Stimulated activated CD8-positive, alpha-beta memory T cell treated with anti-CD3 and anti-CD28 coated beads, Interleukin-15, amount 100 ng/mL, for 1 hour (primary cell): ENCODE data around the gene SPEF2.

Experiments
- DNase-seq: peaks from one replicate; pipeline ENCODE4 v3.0.0-alpha.2; 2020; ENCODE audit warnings: low read depth

SPEF2 gene

DNA sequence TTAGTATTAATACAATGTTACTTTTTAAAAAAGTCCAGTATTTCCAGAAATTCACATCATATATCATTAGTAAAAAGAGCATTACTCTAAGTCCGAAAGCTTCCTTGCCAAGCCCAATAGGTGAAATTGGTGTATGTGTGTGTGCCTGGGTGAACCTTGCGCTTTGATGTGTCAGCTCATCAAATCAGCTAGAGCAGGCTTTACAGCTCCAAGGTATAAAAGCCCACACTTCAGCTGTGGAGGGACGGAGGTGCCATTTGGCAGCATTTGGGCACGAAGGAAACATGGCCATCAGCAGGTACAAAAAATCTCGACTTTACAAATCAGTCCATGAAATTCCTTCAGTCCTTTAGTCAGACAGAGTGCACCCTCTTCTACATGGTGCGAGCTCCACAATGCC, 162.6 kb downstream of the SPEF2 start:
- DNase-seq = no peak

DNA sequence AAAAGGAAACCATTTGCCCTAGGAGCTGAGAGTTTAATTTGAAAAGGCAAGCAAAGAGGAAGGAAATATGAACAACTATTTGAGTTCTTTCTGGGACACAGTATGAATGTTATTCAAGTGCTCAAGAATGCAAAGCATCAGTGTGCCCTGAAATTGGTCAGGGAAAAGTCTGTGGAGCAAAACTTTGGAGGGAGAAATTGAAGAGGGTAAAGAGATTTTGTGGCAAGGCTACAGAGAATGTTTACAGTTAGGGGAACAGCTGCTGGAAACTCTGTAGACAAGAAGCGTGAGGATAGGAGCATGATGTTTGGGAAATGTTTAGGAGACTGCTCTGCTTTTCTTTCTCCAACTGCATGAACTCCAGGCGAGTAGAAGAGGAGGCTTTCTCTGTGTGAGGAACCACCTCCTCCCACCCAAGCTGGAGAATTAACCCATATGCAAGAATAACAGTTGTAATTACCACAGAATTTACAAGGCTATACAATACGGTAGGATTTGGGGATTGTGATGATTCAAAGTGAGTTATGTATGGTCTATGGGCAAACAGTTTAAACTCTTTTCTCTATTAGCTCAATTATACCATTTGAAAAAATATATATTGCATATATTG, 163.6 kb downstream of the SPEF2 start:
- DNase-seq = no peak

- DNase-seq = no peak
Measured at GRCh38 chr5:35783551-35783950, 165.9 kb downstream of the SPEF2 start.

- no peak for DNase-seq
Measured at GRCh38 chr5:35785601-35786085, 168.0 kb downstream of the SPEF2 start.

GRCh38 chr5:35788724-35789123, 171.1 kb downstream of the SPEF2 start:
- no peak for DNase-seq

DNA sequence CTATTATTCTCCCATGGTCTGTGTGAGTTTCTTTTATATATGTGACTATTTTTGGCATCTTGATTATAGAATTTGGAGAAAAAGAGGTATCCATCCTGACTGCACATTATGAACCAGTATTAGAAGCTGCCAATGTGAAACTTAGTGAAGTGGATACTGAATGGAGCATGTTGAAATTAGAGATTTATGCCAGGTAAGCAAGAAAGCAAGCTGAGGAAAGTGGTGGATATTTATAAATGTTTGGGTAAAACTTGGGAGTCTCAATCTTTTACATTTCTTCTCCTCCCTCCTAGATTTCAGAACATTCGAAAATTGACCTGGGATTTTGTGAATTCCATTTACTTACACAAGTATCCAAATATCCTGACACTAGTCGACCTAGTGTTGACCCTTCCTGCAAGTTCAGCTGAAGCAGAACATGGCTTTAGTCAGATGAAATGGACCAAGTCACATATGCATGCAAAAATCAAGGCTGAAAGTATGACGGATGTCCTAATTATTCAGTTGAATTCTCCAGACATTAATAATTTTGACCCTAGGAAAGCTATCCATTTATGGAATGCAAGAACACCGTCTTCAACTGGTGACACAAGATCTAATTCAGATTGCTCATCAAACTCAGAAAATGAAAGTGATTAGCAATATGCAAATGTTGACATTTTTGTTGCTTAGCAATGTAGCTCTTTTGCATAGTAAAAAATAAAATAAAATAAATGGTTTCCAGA, 172.2 kb downstream of the SPEF2 start:
- DNase-seq = no peak

- DNase-seq = no peak
Measured at GRCh38 chr5:35790457-35790822, 172.8 kb downstream of the SPEF2 start.

DNA sequence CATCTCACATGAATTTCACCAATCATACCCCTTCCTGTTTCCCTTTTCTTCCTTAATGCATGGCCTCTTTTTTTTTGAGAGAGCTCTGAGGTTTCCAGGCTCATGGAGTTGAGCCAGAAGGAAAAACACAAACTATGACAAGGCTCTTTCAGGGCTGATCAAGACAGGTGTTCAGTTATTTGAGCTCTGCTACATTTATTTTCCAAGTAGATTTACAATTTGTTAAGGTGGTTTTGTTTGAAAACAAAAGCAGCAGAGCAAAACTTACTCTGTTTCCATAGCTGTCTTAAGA, 176.6 kb downstream of the SPEF2 start:
- DNase-seq = no peak

DNA sequence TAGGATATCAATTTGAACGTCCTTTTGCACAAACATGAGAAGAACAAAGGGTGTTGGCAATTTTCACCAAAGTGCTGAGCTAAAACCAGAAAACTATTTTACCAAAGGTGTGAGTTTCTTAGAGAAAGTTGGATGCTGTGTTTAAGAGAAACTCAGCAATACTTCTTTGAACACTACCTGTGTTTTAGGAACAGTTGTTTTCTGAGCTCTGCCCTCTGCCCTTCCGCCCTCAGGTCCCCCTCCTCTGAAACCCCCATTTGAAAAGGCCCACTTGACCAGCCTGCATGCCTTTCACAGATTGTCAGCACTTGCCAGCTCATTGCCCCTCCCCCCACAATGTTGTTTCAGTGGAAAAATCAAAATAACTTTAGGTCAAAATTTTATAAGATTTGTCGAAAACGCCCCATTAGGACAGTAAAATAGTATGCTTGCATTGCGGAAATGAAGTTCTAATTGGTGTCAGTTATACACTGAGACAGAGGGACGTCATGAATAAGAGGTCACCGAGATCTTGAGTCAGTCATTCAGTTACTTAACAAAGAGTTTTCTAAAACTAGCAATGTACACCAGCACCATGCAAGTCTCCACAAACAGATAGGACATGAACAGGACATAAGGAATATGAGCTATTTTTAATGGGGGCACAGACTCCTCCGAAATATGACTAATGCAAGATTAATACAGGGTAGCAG, 177.2 kb downstream of the SPEF2 start:
- no peak for DNase-seq

GRCh38 chr5:35799181-35799580, 181.5 kb downstream of the SPEF2 start:
- DNase-seq = no peak

- no peak for DNase-seq
Measured at GRCh38 chr5:35799753-35800152, 182.1 kb downstream of the SPEF2 start.

- DNase-seq = no peak
Measured at GRCh38 chr5:35803191-35803651, 185.6 kb downstream of the SPEF2 start.

DNA sequence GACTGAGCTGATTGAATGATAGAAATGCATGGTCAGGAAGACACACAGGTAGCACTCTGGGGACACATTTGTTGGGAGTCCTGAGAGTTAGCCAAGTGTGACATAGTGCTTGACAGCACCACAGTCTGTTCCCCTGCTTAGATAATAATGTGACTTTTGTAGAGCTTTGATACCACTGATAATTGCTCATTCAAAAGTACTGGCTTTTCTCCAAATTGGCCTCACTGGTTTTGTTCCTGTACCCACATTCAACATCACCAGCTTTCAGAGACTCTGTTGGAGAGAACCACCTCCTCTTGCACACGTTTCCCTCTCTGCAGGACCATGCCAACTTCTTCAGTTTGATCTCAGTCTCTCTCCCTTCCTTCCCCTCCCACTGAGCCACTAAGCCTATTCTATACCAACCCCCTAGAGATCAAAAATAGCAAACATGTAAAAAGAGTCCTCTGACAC, 186.6 kb downstream of the SPEF2 start:
- DNase-seq = no peak

DNA sequence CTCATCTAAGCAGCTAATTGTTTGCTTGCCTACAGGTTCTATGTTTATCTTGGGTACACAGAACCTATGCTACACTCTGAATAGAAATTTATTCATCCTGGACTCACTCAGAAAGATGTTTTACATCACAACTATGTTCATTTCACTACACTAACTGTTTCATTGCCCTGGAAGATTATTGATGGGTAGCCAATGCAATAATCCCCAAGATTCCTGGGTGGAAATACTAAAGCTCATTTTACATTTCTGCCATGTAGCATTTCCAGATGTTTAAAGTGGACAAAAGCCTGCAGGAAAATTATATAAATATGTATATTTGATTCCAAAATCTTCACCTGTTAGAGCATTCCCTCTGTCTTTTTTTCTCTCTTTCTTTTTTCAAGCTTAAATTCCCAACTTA, 187.2 kb downstream of the SPEF2 start:
- DNase-seq = no peak

DNA sequence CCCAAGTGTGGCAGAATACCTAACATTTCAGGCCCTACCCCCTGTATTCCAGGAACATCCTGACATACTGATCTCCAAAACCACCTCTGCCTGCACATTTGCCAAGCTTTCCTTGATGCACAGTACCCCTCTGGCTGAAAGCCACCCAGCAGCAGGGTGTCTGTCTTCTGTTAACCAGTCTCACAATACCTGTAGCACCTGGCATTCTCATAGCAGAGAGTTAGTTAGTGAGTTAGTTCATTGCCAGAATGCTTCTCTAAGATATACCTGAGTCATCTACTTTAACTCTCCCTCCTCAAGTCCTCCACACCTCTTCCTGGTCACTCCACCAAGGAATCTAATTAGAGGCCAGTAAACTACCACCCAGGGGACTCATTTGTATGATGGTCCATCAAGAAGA, 192.9 kb downstream of the SPEF2 start:
- no peak for DNase-seq

DNA sequence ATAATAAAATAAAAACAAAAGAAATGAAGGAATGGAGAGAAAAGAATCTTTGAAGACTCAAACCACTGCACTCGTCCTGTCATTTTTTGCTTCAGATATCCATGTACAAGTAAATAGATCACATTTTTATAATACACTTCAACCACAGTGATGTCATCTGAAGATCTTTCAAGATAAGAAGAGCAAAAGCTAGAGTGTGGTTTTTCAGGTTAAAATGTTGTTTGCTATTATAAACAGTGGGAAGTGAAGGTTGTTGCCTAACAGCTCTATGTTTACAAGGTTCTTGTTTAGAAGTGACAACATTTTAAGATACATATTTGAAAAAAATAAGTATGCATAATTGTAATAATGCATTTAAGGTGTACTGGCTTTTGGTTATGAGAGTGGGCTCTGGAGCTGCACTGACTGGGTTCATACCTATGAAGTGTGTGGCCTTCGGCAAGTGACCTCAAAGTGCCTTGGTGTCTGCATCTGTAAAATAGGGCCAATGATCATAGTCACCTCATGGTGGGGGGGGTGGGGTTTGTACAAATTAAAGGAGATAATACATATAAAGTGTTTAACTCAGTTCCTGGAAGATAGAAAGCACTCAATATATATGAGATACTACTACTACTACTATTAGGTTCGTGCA, 193.6 kb downstream of the SPEF2 start:
- no peak for DNase-seq

- DNase-seq = no peak
Measured at GRCh38 chr5:35813521-35813920, 195.9 kb downstream of the SPEF2 start.

DNA sequence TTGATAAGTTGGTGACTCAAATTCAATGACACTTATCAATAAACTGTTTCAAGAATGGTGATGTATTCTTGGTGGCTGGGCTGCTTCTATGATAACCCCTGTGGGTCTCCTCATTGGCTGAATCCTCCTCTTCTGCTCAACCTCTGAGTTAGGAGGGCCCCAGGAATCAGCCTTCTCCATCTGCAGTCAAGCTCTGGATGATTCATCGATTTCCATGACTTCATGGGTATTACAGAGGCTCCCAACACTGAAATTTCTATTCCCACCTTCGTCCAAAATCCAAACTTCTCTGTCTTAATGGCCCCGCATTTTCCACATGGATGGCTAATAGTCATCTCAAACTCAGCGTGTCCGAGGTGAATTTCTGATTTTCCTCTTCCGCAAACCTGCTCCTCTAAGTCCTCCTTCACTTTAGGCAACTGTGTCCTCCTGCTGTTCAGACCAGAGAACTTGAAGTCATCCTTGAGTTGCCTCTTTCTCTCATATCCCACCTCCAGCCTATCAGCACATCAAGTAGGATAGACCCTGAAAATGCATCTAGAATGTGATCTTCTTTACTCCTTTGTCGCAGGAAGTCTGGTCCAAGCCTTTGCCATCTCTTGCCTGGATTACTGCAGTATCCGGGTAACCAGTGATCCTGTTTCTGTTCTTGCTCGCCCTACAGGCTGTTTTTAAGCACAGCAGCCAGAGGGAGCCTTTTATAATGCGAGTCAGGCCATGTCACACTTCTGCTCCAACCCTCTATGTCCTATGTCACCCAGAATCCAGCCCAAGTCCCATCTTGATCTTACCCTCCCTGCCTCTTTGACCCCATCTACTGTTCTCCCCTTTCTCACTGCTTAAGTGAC, 197.7 kb downstream of the SPEF2 start:
- DNase-seq = no peak

DNA sequence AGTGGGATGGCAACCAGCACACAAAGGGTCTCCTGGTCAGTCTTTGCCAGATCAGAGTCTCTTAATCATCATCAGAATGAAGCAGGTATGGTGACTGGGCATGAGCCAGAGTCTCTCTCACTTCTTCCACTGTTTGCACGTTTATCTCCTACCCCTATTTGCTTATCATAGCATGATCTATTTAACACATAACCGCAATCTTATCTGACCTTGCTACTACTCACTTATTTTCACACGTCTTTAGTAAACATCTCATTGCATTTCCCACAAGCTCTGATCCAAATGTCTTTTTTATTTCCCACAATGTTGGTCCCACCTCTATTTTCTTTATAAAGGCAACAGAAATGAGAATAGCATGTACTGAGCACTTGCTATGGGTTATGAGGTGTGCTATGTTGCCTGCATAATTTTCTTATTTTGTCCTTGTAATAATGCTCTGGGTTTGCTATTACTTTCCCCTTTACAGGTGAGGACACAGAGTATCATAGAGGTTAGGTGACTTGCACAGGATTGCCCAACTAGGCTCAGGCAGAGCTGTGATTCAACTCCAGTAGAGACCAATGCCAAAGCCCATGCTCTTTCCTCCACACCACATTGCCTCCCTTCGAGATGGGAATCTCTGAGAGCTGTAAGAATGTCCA, 199.3 kb downstream of the SPEF2 start:
- DNase-seq = no peak

DNA sequence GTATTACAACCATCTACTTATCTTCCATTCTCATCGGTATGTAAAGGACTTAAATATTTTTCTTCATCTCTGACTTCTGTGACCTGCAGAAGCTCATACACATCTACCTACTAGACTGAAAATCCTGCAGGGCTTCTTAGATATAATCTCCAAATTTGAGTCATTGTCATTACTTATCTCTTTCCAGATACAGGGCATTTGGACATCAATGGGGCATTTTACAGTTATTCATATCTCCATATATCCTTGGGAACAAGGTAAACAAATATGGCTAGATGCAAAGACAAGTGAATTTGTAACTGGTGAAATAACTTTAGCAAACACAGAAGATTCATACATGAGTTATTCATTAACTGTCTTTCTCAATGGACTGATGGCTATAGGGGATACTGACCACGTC, 201.4 kb downstream of the SPEF2 start:
- no peak for DNase-seq

GRCh38 chr5:35819668-35820067, 202.0 kb downstream of the SPEF2 start:
- DNase-seq = no peak
